ENCODE data around the gene EIF4A2. TPM values are rescaled to one million over a fixed set of nuclear protein-coding genes. Genes with fewer than 3 reads are reported as not detected.

Gene EIF4A2
- polyA plus RNA-seq, 1 donor (not counting 4 experiments of a cell fraction or from before 2014, with no cell fraction given): 568 TPM

DNA sequence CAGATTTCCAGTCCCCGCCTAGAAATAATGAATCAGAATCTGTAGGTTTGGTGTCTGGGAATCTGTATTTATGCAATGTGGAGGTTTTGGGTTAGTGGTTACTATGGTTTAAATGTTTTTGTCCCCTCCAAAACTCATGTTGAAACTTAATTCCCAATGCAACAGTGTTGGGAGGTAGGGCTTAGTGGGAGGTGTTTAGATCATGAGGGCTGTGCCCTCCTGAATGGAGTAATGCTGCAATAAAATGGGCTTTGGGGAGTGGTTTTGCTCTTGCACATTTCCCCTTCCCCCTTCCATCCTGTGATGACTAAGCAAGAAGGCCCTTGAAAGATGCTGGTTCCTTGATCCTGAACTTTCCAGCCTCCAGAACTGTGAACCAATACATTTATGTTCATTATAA lies 32.1 kb downstream of the EIF4A2 start:
- dilution Hi-C loops (cut with MboI; ENCODE audit: extremely low pct_ligation_motif_present, low sequenced_read_pairs): no loop called here
- peaks cover 4% of the 10 kb centered on the region for H3K4me1 ChIP-seq (ENCODE audit: control insufficient read depth, extremely low read depth, insufficient read depth, low read length)
- H3K9me3 ChIP-seq (ENCODE audit: control insufficient read depth, low read depth, low read length): no peaks in the 10 kb centered on the region
- H3K27ac ChIP-seq (ENCODE audit: control insufficient read depth, insufficient read depth, low read length): no peak overlapping the region
- DNase-seq (ENCODE audit: low read depth, low spot score): no peak
- no peaks in the 10 kb centered on the region for H3K79me2 ChIP-seq (ENCODE audit: control insufficient read depth, insufficient read depth, low read length)
- no peak overlapping the region for H2AFZ ChIP-seq (ENCODE audit: control insufficient read depth, low read length)
- no peaks in the 10 kb centered on the region for H4K20me1 ChIP-seq (ENCODE audit: control insufficient read depth, extremely low read depth, insufficient read depth, low read length)
- no peaks in the 10 kb centered on the region for H3K36me3 ChIP-seq (ENCODE audit: control insufficient read depth in 2 of 2, extremely low read depth in 1 of 2, insufficient read depth in 2 of 2, low read length in 2 of 2)
- H3K9me1 ChIP-seq (ENCODE audit: control insufficient read depth, extremely low read depth, insufficient read depth, low read length): no peaks in the 10 kb centered on the region
- no peak overlapping the region for H3K4me2 ChIP-seq (ENCODE audit: control insufficient read depth, extremely low read depth, insufficient read depth, low read depth, low read length)
- no peaks in the 10 kb centered on the region for H3K27me3 ChIP-seq (ENCODE audit: control insufficient read depth, extremely low read depth, insufficient read depth, low read length)
- H3K4me3 ChIP-seq (ENCODE audit: control insufficient read depth in 2 of 3, extremely low read depth in 1 of 3, insufficient read depth in 2 of 3, low read depth in 1 of 3, low read length in 3 of 3): no peak overlapping the region
- no peak for FAIRE-seq
- TF ChIP-seq EZH2 (IDR thresholded peaks at IDR 0.05; ENCODE audit: low read length): no peak
- TF ChIP-seq, protein P1, sequence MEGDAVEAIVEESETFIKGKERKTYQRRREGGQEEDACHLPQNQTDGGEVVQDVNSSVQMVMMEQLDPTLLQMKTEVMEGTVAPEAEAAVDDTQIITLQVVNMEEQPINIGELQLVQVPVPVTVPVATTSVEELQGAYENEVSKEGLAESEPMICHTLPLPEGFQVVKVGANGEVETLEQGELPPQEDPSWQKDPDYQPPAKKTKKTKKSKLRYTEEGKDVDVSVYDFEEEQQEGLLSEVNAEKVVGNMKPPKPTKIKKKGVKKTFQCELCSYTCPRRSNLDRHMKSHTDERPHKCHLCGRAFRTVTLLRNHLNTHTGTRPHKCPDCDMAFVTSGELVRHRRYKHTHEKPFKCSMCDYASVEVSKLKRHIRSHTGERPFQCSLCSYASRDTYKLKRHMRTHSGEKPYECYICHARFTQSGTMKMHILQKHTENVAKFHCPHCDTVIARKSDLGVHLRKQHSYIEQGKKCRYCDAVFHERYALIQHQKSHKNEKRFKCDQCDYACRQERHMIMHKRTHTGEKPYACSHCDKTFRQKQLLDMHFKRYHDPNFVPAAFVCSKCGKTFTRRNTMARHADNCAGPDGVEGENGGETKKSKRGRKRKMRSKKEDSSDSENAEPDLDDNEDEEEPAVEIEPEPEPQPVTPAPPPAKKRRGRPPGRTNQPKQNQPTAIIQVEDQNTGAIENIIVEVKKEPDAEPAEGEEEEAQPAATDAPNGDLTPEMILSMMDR (optimal IDR thresholded peaks at IDR 0.05 in 1 of 3, IDR thresholded peaks at IDR 0.05 in 1 of 3, conservative IDR thresholded peaks at IDR 0.05 in 1 of 3; ENCODE audit: extremely low read depth in 1 of 3, insufficient read depth in 2 of 3, low read length in 3 of 3): no peak
- H3K9ac ChIP-seq (ENCODE audit: control insufficient read depth, extremely low read depth, insufficient read depth, low read length): no peak overlapping the region

DNA sequence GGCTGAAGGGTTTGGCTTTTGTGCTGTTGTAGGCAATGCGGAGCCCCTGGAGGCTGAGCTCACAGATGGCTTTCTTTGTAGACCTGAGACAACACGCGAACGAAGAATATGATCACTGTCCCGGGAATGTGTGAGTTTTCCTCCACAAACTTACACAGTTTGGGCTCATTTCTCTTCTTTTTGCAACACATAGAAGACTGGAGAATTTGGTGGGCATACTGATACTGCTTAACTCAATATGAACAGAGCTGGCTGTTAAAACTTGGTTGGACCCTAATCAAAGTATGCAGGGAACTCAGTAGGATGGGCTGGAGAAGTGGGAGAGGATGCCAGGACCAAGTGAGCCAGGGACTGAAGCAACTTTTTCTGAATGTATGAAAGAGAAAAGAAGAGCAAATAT lies 35.1 kb downstream of the EIF4A2 start:
- DNase-seq (ENCODE audit: low read depth, low spot score): no peak
- Histone ChIP-seq H3K4me2 (ENCODE audit: control insufficient read depth, extremely low read depth, insufficient read depth, low read depth, low read length) (no peak overlapping the region), H3K79me2 (ENCODE audit: control insufficient read depth, insufficient read depth, low read length) (no peaks in the 10 kb centered on the region), H2AFZ (ENCODE audit: control insufficient read depth, low read length) (no peak overlapping the region), H3K4me3 (ENCODE audit: control insufficient read depth in 2 of 3, extremely low read depth in 1 of 3, insufficient read depth in 2 of 3, low read depth in 1 of 3, low read length in 3 of 3) (no peak overlapping the region), H3K27ac (ENCODE audit: control insufficient read depth, insufficient read depth, low read length) (no peak overlapping the region), H3K9me3 (ENCODE audit: control insufficient read depth, low read depth, low read length) (no peaks in the 10 kb centered on the region), H3K27me3 (ENCODE audit: control insufficient read depth, extremely low read depth, insufficient read depth, low read length) (no peaks in the 10 kb centered on the region), H3K9me1 (ENCODE audit: control insufficient read depth, extremely low read depth, insufficient read depth, low read length) (no peaks in the 10 kb centered on the region), H3K36me3 (ENCODE audit: control insufficient read depth in 2 of 2, extremely low read depth in 1 of 2, insufficient read depth in 2 of 2, low read length in 2 of 2) (no peaks in the 10 kb centered on the region), H3K9ac (ENCODE audit: control insufficient read depth, extremely low read depth, insufficient read depth, low read length) (no peak overlapping the region), H3K4me1 (ENCODE audit: control insufficient read depth, extremely low read depth, insufficient read depth, low read length) (peaks cover 4% of the 10 kb centered on the region), H4K20me1 (ENCODE audit: control insufficient read depth, extremely low read depth, insufficient read depth, low read length) (no peaks in the 10 kb centered on the region)
- no peak for FAIRE-seq
- no peak for TF ChIP-seq EZH2 (IDR thresholded peaks at IDR 0.05; ENCODE audit: low read length)
- TF ChIP-seq, protein P1 (optimal IDR thresholded peaks at IDR 0.05 in 1 of 3, IDR thresholded peaks at IDR 0.05 in 1 of 3, conservative IDR thresholded peaks at IDR 0.05 in 1 of 3; ENCODE audit: extremely low read depth in 1 of 3, insufficient read depth in 2 of 3, low read length in 3 of 3): no peak
- dilution Hi-C loops (cut with MboI; ENCODE audit: extremely low pct_ligation_motif_present, low sequenced_read_pairs): no loop called here
